Measurements from ENCODE around the gene THSD4. TPM values are rescaled to one million over a fixed set of nuclear protein-coding genes. Genes with fewer than 3 reads are reported as not detected.
A peak's percentile ranks its signal among the peaks of the same experiment; 100 is the strongest.

Gene THSD4
- total and polyA plus RNA-seq, 7 donors: 0.21 to 3.1 (median 1.8) TPM

GRCh38 chr15:71323584-71323983, 208.3 kb downstream of the THSD4 start:
- Histone ChIP-seq H3K27me3 (ENCODE audit: insufficient read depth in 3 of 3, low read length in 2 of 3) (no peaks in the 10 kb centered on the region), H3K27ac (no peak overlapping the region), H3K4me3 (no peak overlapping the region), H3K4me1 (peaks cover 2% of the 10 kb centered on the region), H3K36me3 (ENCODE audit: insufficient read depth in 1 of 2, low read depth in 1 of 2) (no peaks in the 10 kb centered on the region), H3K9me3 (no peaks in the 10 kb centered on the region)
- intact Hi-C loops (cut with DNase I): no loop called here
- TF ChIP-seq CTCF (IDR thresholded peaks at IDR 0.05): no peak
- DNase-seq (no peak), ATAC-seq (no peak)
- WGBS, 3 donors: 84 to 86% (median 85%) methylated on average over 2 of the region's 2 CpGs

- 66 to 89% (median 71%) methylated on average over 1 of the region's 1 CpG for WGBS, 3 donors
- intact Hi-C loops (cut with DNase I): loop anchor here in 1 of 2 donors (5.0 kb wide), 1 partner anchor 203 kb away; no protein-coding TSS in a partner anchor
- TF ChIP-seq CTCF (IDR thresholded peaks at IDR 0.05): no peak
- Histone ChIP-seq H3K4me3 (no peak overlapping the region), H3K4me1 (peaks cover 21% of the 10 kb centered on the region), H3K27me3 (ENCODE audit: insufficient read depth in 3 of 3, low read length in 2 of 3) (no peaks in the 10 kb centered on the region), H3K27ac (no peak overlapping the region), H3K9me3 (no peaks in the 10 kb centered on the region), H3K36me3 (ENCODE audit: insufficient read depth in 1 of 2, low read depth in 1 of 2) (no peaks in the 10 kb centered on the region)
- ATAC-seq: no peak
- no peak for DNase-seq
Observed at GRCh38 chr15:71325481-71325880, 210.2 kb downstream of the THSD4 start.

GRCh38 chr15:71328453-71328852, 213.2 kb downstream of the THSD4 start:
- no peak overlapping the region for H3K4me3 ChIP-seq
- no peaks in the 10 kb centered on the region for H3K27me3 ChIP-seq (ENCODE audit: insufficient read depth in 3 of 3, low read length in 2 of 3)
- H3K9me3 ChIP-seq: no peaks in the 10 kb centered on the region
- WGBS, 3 donors: 36 to 69% (median 41%) methylated on average over 3 of the region's 3 CpGs
- no peak for TF ChIP-seq CTCF (IDR thresholded peaks at IDR 0.05)
- ATAC-seq (no peak), DNase-seq (no peak)
- H3K4me1 ChIP-seq: peaks cover 36% of the 10 kb centered on the region
- no peaks in the 10 kb centered on the region for H3K36me3 ChIP-seq (ENCODE audit: insufficient read depth in 1 of 2, low read depth in 1 of 2)
- intact Hi-C loops (cut with DNase I): loop anchor here in 1 of 2 donors (5.0 kb wide), 1 partner anchor 206 kb away; no protein-coding TSS in a partner anchor
- no peak overlapping the region for H3K27ac ChIP-seq

- ATAC-seq (peak; percentile 17 to 69 (median 60)), DNase-seq (peak in 1 of 2 donors; percentile 20)
- Histone ChIP-seq H3K9me3 (no peaks in the 10 kb centered on the region), H3K4me3 (no peak overlapping the region), H3K27ac (peak overlapping the region; percentile 68), H3K4me1 (peaks cover 36% of the 10 kb centered on the region), H3K27me3 (ENCODE audit: insufficient read depth in 3 of 3, low read length in 2 of 3) (no peaks in the 10 kb centered on the region), H3K36me3 (ENCODE audit: insufficient read depth in 1 of 2, low read depth in 1 of 2) (no peaks in the 10 kb centered on the region)
- TF ChIP-seq CTCF (IDR thresholded peaks at IDR 0.05): no peak
- intact Hi-C loops (cut with DNase I): loop anchor here in 1 of 2 donors (5.0 kb wide), 1 partner anchor 207 kb away; no protein-coding TSS in a partner anchor
- 21 to 39% (median 37%) methylated on average over 8 of the region's 8 CpGs for WGBS, 3 donors
Observed at GRCh38 chr15:71329041-71329440, 213.8 kb downstream of the THSD4 start.
